HepG2 (cell line): ENCODE results near the gene C3orf18. TPM values are rescaled to one million over a fixed set of nuclear protein-coding genes. Genes with fewer than 3 reads are reported as not detected.

ENCODE experiments used
- ATAC-seq: fragments of 200-7000 bp; cut with Tn5 transposase; 3 replicates; pipeline ENCODE4 v1.9.1; 2020; ENCODE audit warnings: mild to moderate bottlenecking, moderate library complexity
- BruUV-seq: library from RNA; stranded (reverse); fragments of 400-500 nt; replicated peaks from 2 replicates; lab custom pipeline; 2021; lab: Mats Ljungman, UMichigan
- CTCF ChIA-PET: fragments of 300-600 bp; formaldehyde crosslinking; extraction: SDS; loops from one replicate; lab custom pipeline; 2021; ENCODE audit warnings: low total read pairs, inconsistent platforms, low intra/inter-chr PET ratio; lab: Yijun Ruan, JAX
- POLR2A ChIA-PET: fragments of 350-600 bp; sonication (Branson Sonifier 250); formaldehyde crosslinking; loops from one replicate; lab custom pipeline; 2020; ENCODE audit warnings: antibody characterized with exemption, inconsistent platforms; lab: Yijun Ruan, JAX
- DNase-seq: peaks from one replicate; pipeline ENCODE4 v3.0.0-alpha.2; 2015; ENCODE audit warnings: low spot score
- FAIRE-seq: peaks from 3 replicates; lab custom pipeline; 2011; peaks lifted over from hg19 to GRCh38; lab: Jason Lieb, UNC
- H2AFZ ChIP-seq: one replicate; pipeline ENCODE4 v1.6.1; 2011; ENCODE audit warnings: low read length, inconsistent platforms
- H3K27ac ChIP-seq: fragments of 300-600 bp; 3 replicates; pipeline ENCODE4 v1.8.0; 2011; ENCODE audit warnings: mixed run types, mild to moderate bottlenecking, mixed read lengths, low read length, inconsistent platforms; ENCODE audit not compliant: insufficient read depth; ENCODE audit errors: extremely low read length
- H3K27me3 ChIP-seq, 2 experiments: fragments of 200-600 bp in 1 of 2; 2 replicates in 1 of 2; 3 replicates in 1 of 2; pipeline versions ENCODE4 v1.6.0 to v1.8.0; 2011; ENCODE audit warnings: low read length in 2 of 2, mild to moderate bottlenecking in 2 of 2, moderate library complexity in 2 of 2, inconsistent platforms in 1 of 2; ENCODE audit not compliant: insufficient read depth in 2 of 2, control insufficient read depth in 1 of 2
- H3K36me3 ChIP-seq, 2 experiments: fragments of 200-600 bp in 1 of 2; replicated peaks in 1 of 2; 2 replicates in 1 of 2; 3 replicates in 1 of 2; pipeline versions ENCODE4 v1.5.1 to v1.8.0; 2011; ENCODE audit warnings: low read length in 2 of 2, inconsistent platforms in 1 of 2; ENCODE audit not compliant: insufficient read depth in 2 of 2, control insufficient read depth in 1 of 2
- H3K4me1 ChIP-seq: 2 replicates; pipeline ENCODE4 v1.5.1; 2012; ENCODE audit warnings: low read length, inconsistent platforms; ENCODE audit not compliant: insufficient read depth
- H3K4me2 ChIP-seq: 2 replicates; pipeline ENCODE4 v1.6.0; 2011; ENCODE audit warnings: low read depth, low read length, inconsistent platforms
- H3K4me3 ChIP-seq, 3 experiments: fragments of 200-600 bp in 1 of 3; sonication (generic), shearing (Covaris generic) in 1 of 3; replicated peaks in 1 of 3; 2 replicates each; pipeline ENCODE4 v1.5.1; 2011 to 2016; ENCODE audit warnings: low read length in 3 of 3, inconsistent platforms in 2 of 3, low read depth in 2 of 3, mild to moderate bottlenecking in 2 of 3, control low read depth in 1 of 3, mixed read lengths in 1 of 3; ENCODE audit not compliant: insufficient read depth in 1 of 3
- H3K79me2 ChIP-seq: one replicate; pipeline ENCODE4 v1.6.1; 2011; ENCODE audit warnings: low read length, inconsistent platforms; ENCODE audit not compliant: insufficient read depth
- H3K9ac ChIP-seq: 2 replicates; pipeline ENCODE4 v1.6.0; 2011; ENCODE audit warnings: mild to moderate bottlenecking, low read depth, low read length, inconsistent platforms; ENCODE audit not compliant: insufficient read depth
- H3K9me3 ChIP-seq: 2 replicates; pipeline ENCODE4 v1.5.1; 2012; ENCODE audit warnings: mild to moderate bottlenecking, low read length
- H4K20me1 ChIP-seq: 2 replicates; pipeline ENCODE4 v1.6.0; 2011; ENCODE audit warnings: inconsistent platforms, mild to moderate bottlenecking, low read length, moderate library complexity; ENCODE audit not compliant: insufficient read depth
- ELF1 ChIP-seq: sonication (generic); formaldehyde crosslinking; IDR thresholded peaks from 2 replicates; pipeline ENCODE4 v1.4.0; 2020; ENCODE audit warnings: missing genetic modification reagents
- ELF3 ChIP-seq: IDR thresholded peaks from 2 replicates; pipeline ENCODE4 v1.6.1; 2016; ENCODE audit warnings: missing genetic modification reagents, missing compliant biosample characterization
- ETV5 ChIP-seq: IDR thresholded peaks from 2 replicates; pipeline ENCODE4 v1.6.1; 2018; ENCODE audit warnings: missing biosample characterization, missing genetic modification reagents, inconsistent platforms, borderline replicate concordance
- KDM2A ChIP-seq: sonication (generic); formaldehyde crosslinking; IDR thresholded peaks from 2 replicates; pipeline ENCODE4 v1.4.0; 2020; ENCODE audit warnings: low read depth, missing genetic modification reagents, borderline replicate concordance
- MAFF ChIP-seq: IDR thresholded peaks from 2 replicates; pipeline ENCODE4 v1.6.1; 2011; ENCODE audit warnings: low read depth, low read length, improper control_type of control experiment
- MAFG ChIP-seq: sonication (generic); formaldehyde crosslinking; IDR thresholded peaks from 2 replicates; pipeline ENCODE4 v1.5.1; 2020; ENCODE audit warnings: mild to moderate bottlenecking, missing genetic modification reagents
- MYNN ChIP-seq: sonication (generic); formaldehyde crosslinking; IDR thresholded peaks from 2 replicates; pipeline ENCODE4 v1.4.0; 2020; ENCODE audit warnings: mild to moderate bottlenecking, low read depth, missing genetic modification reagents
- RAD21 ChIP-seq: fragments of 450-650 bp; formaldehyde crosslinking; IDR thresholded peaks from 2 replicates; pipeline ENCODE4 v1.5.0; 2020; ENCODE audit warnings: mild to moderate bottlenecking
- SMC3 ChIP-seq: IDR thresholded peaks from 2 replicates; pipeline ENCODE4 v1.6.1; 2011; ENCODE audit warnings: low read length, improper control_type of control experiment
- SP1 ChIP-seq, 2 experiments: fragments of 450-650 bp in 1 of 2; sonication (generic) in 1 of 2; formaldehyde crosslinking in 1 of 2; IDR thresholded peaks; 2 replicates each; pipeline versions ENCODE4 v1.4.0 to v1.6.1; 2016 to 2020; ENCODE audit warnings: missing genetic modification reagents in 1 of 2
- STAG1 ChIP-seq: sonication (generic); formaldehyde crosslinking; IDR thresholded peaks from 2 replicates; pipeline ENCODE4 v1.4.0; 2020; ENCODE audit warnings: missing genetic modification reagents
- TEAD3 ChIP-seq: optimal IDR thresholded peaks from 2 replicates; pipeline ENCODE3; 2016; ENCODE audit warnings: borderline replicate concordance
- XRCC5 ChIP-seq: fragments of 200-400 bp; formaldehyde crosslinking; optimal IDR thresholded peaks from 2 replicates; pipeline ENCODE3; 2017; ENCODE audit warnings: mild to moderate bottlenecking, low read length
- WGBS: methylation state at CpG from one replicate; pipeline ENCODE4 v1.1.6; 2017; ENCODE audit warnings: low lambda C conversion rate; 5-methylcytosine and 5-hydroxymethylcytosine counted together
- in situ Hi-C: cut with HindIII; loops from 2 replicates; pipeline ENCODE4 v1.10.0; 2017; ENCODE audit warnings: low pct_unique_long_range_greater_than_20kb; ENCODE audit not compliant: extremely low pct_ligation_motif_present
- intact Hi-C: fragments of 100-400 bp; cut with micrococcal nuclease; formaldehyde crosslinking; loops from one replicate; pipeline ENCODE4 v1.10.0; 2022; ENCODE audit not compliant: unreplicated experiment
- polyA plus RNA-seq, 8 experiments: library from polyadenylated mRNA; depleted of rRNA in 3 of 8; stranded (reverse) in 7 of 8; unstranded in 1 of 8; fragments of >200 nt; fragmentation: Illumina TruSeq in 4 of 8; extraction: Trizol in 4 of 8; gene quantifications; 2 replicates each; pipeline versions ENCODE4 v1.2.1 to v1.2.3, GENCODE V29; 2011 to 2016; ENCODE audit warnings: low read depth in 4 of 8, missing spikeins in 1 of 8, mixed read lengths in 1 of 8; ENCODE audit not compliant: insufficient read depth in 1 of 8
- total RNA-seq, 5 experiments: library from RNA; depleted of rRNA; stranded (reverse); fragments of >200 nt; fragmentation: Illumina TruSeq; extraction: Trizol; gene quantifications; 2 replicates each; pipeline ENCODE4 v1.2.3, GENCODE V29; 2016; ENCODE audit warnings: low read depth in 1 of 5
- TF ChIP-seq, protein P1 (sequence below): sonication (generic); formaldehyde crosslinking; IDR thresholded peaks from 2 replicates; pipeline ENCODE4 v1.5.0; 2020; ENCODE audit warnings: mild to moderate bottlenecking, low read depth, missing genetic modification reagents, borderline replicate concordance
- TF ChIP-seq, protein P2 (sequence below): sonication (generic); formaldehyde crosslinking; IDR thresholded peaks from 2 replicates; pipeline ENCODE4 v1.5.0; 2020; ENCODE audit warnings: mild to moderate bottlenecking, missing genetic modification reagents, moderate library complexity

The C3orf18 gene
- total and polyA plus RNA-seq, 2 of the 13 experiments (the other 11 are each of a cell fraction or from before 2014, with no cell fraction given), result 1.6 to 4.8 TPM

DNA sequence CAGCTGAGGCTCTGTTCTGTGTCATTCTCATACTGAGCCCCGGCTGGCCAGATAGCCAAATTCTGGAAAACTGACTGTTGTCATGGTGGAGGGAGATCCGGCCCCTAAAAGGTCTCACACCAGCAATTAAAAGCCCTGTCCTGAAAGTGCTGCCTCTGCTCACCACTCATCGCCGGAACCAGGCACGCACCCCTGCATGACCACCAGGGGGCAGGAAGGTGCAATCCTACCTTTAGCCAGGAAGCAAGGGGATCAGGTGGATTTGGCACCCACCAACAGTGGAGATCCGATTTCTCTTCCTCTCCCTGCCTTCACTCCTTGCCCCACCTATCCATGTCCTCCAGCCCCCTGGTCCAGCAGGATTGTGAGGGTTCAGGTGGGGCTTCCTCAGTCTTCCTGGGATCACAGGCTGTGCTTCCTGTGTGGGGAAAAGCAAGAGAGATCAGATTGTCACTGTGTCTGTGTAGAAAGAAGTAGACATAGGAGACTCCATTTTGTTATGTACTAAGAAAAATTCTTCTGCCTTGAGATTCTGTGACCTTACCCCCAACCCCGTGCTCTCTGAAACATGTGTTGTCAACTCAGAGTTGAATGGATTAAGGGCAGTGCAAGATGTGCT is 48.0 kb downstream of the C3orf18 start:
- no peaks in the 10 kb centered on the region for H3K79me2 ChIP-seq
- peaks cover 25% of the 10 kb centered on the region for H3K4me1 ChIP-seq
- no peaks in the 10 kb centered on the region for H3K9me3 ChIP-seq
- ATAC-seq, result peak; percentile 70
- WGBS, result 0% methylated on average over 6 of the region's 7 CpGs
- H3K27ac ChIP-seq, result no peak overlapping the region
- intact Hi-C loops (loop anchor here (1.0 to 5.0 kb wide), 3 partner anchors 23 to 147 kb away; no protein-coding TSS in a partner anchor), in situ Hi-C loops (no loop called here)
- H2AFZ ChIP-seq, result no peak overlapping the region
- TF ChIP-seq XRCC5 (peak; percentile 90), TEAD3 (CRISPR knock-in tag) (peak; percentile 30), ELF3 (peak; percentile 30; the same call in 1 of the 2 replicates), MAFG (CRISPR knock-in tag) (no peak), SP1 (IDR thresholded peaks at IDR 0.05) (no peak), SP1 (CRISPR knock-in tag; IDR thresholded peaks at IDR 0.05) (0 out of 2 replicates have a peak, but pooled peaks have one; percentile 22), SMC3 (peak; percentile 68), MYNN (no peak), KDM2A (0 out of 2 replicates have a peak, but pooled peaks have one; percentile 20), MAFF (peak; percentile 31; the same call in 1 of the 2 replicates), RAD21 (CRISPR knock-in tag) (peak; percentile 36; the same call in 1 of the 2 replicates), ETV5 (peak; percentile 43; the same call in 1 of the 2 replicates), STAG1 (CRISPR knock-in tag) (peak; percentile 69), ELF1 (0 out of 2 replicates have a peak, but pooled peaks have one; percentile 19)
- TF ChIP-seq, protein P1, sequence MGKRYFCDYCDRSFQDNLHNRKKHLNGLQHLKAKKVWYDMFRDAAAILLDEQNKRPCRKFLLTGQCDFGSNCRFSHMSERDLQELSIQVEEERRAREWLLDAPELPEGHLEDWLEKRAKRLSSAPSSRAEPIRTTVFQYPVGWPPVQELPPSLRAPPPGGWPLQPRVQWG (CRISPR knock-in tag), result no peak
- TF ChIP-seq, protein P2, sequence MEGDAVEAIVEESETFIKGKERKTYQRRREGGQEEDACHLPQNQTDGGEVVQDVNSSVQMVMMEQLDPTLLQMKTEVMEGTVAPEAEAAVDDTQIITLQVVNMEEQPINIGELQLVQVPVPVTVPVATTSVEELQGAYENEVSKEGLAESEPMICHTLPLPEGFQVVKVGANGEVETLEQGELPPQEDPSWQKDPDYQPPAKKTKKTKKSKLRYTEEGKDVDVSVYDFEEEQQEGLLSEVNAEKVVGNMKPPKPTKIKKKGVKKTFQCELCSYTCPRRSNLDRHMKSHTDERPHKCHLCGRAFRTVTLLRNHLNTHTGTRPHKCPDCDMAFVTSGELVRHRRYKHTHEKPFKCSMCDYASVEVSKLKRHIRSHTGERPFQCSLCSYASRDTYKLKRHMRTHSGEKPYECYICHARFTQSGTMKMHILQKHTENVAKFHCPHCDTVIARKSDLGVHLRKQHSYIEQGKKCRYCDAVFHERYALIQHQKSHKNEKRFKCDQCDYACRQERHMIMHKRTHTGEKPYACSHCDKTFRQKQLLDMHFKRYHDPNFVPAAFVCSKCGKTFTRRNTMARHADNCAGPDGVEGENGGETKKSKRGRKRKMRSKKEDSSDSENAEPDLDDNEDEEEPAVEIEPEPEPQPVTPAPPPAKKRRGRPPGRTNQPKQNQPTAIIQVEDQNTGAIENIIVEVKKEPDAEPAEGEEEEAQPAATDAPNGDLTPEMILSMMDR, result peak; percentile 91
- POLR2A ChIA-PET, result no interaction called here
- H4K20me1 ChIP-seq, result no peaks in the 10 kb centered on the region
- peak; percentile 41 for DNase-seq
- CTCF ChIA-PET, result interaction anchor here (1.0 to 1.5 kb wide), 3 partner anchors 23 to 94 kb away, joined by 4 to 8 read pairs (median 5); no protein-coding TSS in a partner anchor
- no peak overlapping the region for H3K9ac ChIP-seq
- BruUV-seq, result no TSS peak
- no peak overlapping the region for H3K4me3 ChIP-seq
- H3K27me3 ChIP-seq, result peaks cover 3 to 27% of the 10 kb centered on the region in 2 experiments; a peak in 3 of 5 replicates
- H3K36me3 ChIP-seq, result no peaks in the 10 kb centered on the region
- peak; percentile 77 for FAIRE-seq
- H3K4me2 ChIP-seq, result no peak overlapping the region
